Measurements from ENCODE around the gene LINGO1.

LINGO1 gene

GRCh38 chr15:77575203-77575934 lies 57.3 kb downstream of the LINGO1 start:
- peaks cover 4% of the 10 kb centered on the region for H3K4me1 Mint-ChIP-seq
- H3K9me3 Mint-ChIP-seq, result no peaks in the 10 kb centered on the region
- TF ChIP-seq CTCF (IDR thresholded peaks at IDR 0.05; ENCODE audit: unreplicated experiment in 3 of 3), result no peak
- H3K27ac Mint-ChIP-seq, result no peak overlapping the region
- peaks cover 9% of the 10 kb centered on the region for H3K27me3 Mint-ChIP-seq (ENCODE audit: low read depth)
- no peak overlapping the region for H3K4me3 Mint-ChIP-seq
- no peaks in the 10 kb centered on the region for H3K36me3 Mint-ChIP-seq (ENCODE audit: low read depth)

GRCh38 chr15:77574521-77575202 lies 58.0 kb downstream of the LINGO1 start:
- Mint-ChIP-seq H3K36me3 (ENCODE audit: low read depth) (no peaks in the 10 kb centered on the region), H3K4me3 (no peak overlapping the region), H3K9me3 (no peaks in the 10 kb centered on the region), H3K27me3 (ENCODE audit: low read depth) (peaks cover 9% of the 10 kb centered on the region), H3K4me1 (peaks cover 11% of the 10 kb centered on the region), H3K27ac (no peak overlapping the region)
- TF ChIP-seq CTCF (IDR thresholded peaks at IDR 0.05; ENCODE audit: unreplicated experiment in 3 of 3), result no peak

GRCh38 chr15:77573802-77574201 lies 58.9 kb downstream of the LINGO1 start:
- Mint-ChIP-seq H3K4me3 (no peak overlapping the region), H3K4me1 (peaks cover 20% of the 10 kb centered on the region), H3K36me3 (ENCODE audit: low read depth) (no peaks in the 10 kb centered on the region), H3K27me3 (ENCODE audit: low read depth) (peaks cover 9% of the 10 kb centered on the region), H3K9me3 (no peaks in the 10 kb centered on the region), H3K27ac (no peak overlapping the region)
- TF ChIP-seq CTCF (IDR thresholded peaks at IDR 0.05; ENCODE audit: unreplicated experiment in 3 of 3), result no peak

- Mint-ChIP-seq H3K36me3 (ENCODE audit: low read depth) (no peaks in the 10 kb centered on the region), H3K4me1 (peaks cover 23% of the 10 kb centered on the region), H3K4me3 (no peak overlapping the region), H3K27ac (no peak overlapping the region), H3K9me3 (no peaks in the 10 kb centered on the region), H3K27me3 (ENCODE audit: low read depth) (peaks cover 9% of the 10 kb centered on the region)
- no peak for TF ChIP-seq CTCF (IDR thresholded peaks at IDR 0.05; ENCODE audit: unreplicated experiment in 3 of 3)
Observed at GRCh38 chr15:77572186-77572585, 60.5 kb downstream of the LINGO1 start.

GRCh38 chr15:77571741-77572140 lies 61.0 kb downstream of the LINGO1 start:
- peaks cover 9% of the 10 kb centered on the region for H3K27me3 Mint-ChIP-seq (ENCODE audit: low read depth)
- H3K27ac Mint-ChIP-seq, result no peak overlapping the region
- no peaks in the 10 kb centered on the region for H3K9me3 Mint-ChIP-seq
- H3K36me3 Mint-ChIP-seq (ENCODE audit: low read depth), result no peaks in the 10 kb centered on the region
- peaks cover 23% of the 10 kb centered on the region for H3K4me1 Mint-ChIP-seq
- TF ChIP-seq CTCF (IDR thresholded peaks at IDR 0.05; ENCODE audit: unreplicated experiment in 3 of 3), result no peak
- H3K4me3 Mint-ChIP-seq, result no peak overlapping the region
